RWPE2 (cell line): Measurements from ENCODE around the gene SELENOP.
"Not testable (repeated sequence)": the region's sequence is repeated elsewhere in the genome, so short reads cannot be mapped to it uniquely, and the experiment has no call there.

Source experiments
- ATAC-seq: fragments of 200-7000 bp; cut with Tn5 transposase; 3 replicates; pipeline ENCODE4 v1.9.1; 2021; ENCODE audit warnings: low read depth
- DNase-seq: peaks from one replicate; pipeline ENCODE4 v3.0.0-alpha.2; 2020; ENCODE audit warnings: low spot score
- H3K27ac ChIP-seq: fragments of 450-650 bp; 2 replicates; pipeline ENCODE4 v1.5.1; 2017; ENCODE audit warnings: mild to moderate bottlenecking; ENCODE audit not compliant: poor library complexity, severe bottlenecking
- H3K27me3 ChIP-seq: fragments of 250-450 bp; sonication (Bioruptor Pico); 2 replicates; pipeline ENCODE4 v1.5.1; 2021; ENCODE audit warnings: mild to moderate bottlenecking, moderate library complexity; ENCODE audit not compliant: insufficient read depth, poor library complexity, severe bottlenecking
- H3K36me3 ChIP-seq: fragments of 250-450 bp; sonication (Bioruptor Pico); 2 replicates; pipeline ENCODE4 v1.5.1; 2020; ENCODE audit warnings: low read depth, mild to moderate bottlenecking, moderate library complexity
- H3K4me1 ChIP-seq: fragments of 250-450 bp; sonication (Bioruptor Pico); 2 replicates; pipeline ENCODE4 v1.5.1; 2021; ENCODE audit warnings: mild to moderate bottlenecking, moderate library complexity; ENCODE audit not compliant: insufficient read depth, poor library complexity, severe bottlenecking
- H3K4me3 ChIP-seq: fragments of 250-450 bp; sonication (Bioruptor Pico); 2 replicates; pipeline ENCODE4 v1.5.1; 2021; ENCODE audit warnings: mild to moderate bottlenecking, moderate library complexity; ENCODE audit not compliant: severe bottlenecking
- H3K9me3 ChIP-seq: fragments of 250-450 bp; sonication (Bioruptor Pico); 2 replicates; pipeline ENCODE4 v1.5.1; 2021; ENCODE audit warnings: mild to moderate bottlenecking, moderate library complexity; ENCODE audit not compliant: severe bottlenecking
- TF ChIP-seq, protein P1 (sequence below): fragments of 450-650 bp; IDR thresholded peaks from one replicate; pipeline ENCODE4 v1.5.1; 2017; ENCODE audit warnings: mild to moderate bottlenecking, moderate library complexity; ENCODE audit not compliant: poor library complexity, severe bottlenecking

Gene SELENOP

GRCh38 chr5:42855386-42855785, 43.7 kb upstream of the SELENOP start:
- ATAC-seq, result no peak

GRCh38 chr5:42854795-42855194, 43.1 kb upstream of the SELENOP start:
- ATAC-seq, result no peak
- no peaks in the 10 kb centered on the region for H3K27me3 ChIP-seq
- H3K4me1 ChIP-seq, result no peaks in the 10 kb centered on the region
- TF ChIP-seq, protein P1, sequence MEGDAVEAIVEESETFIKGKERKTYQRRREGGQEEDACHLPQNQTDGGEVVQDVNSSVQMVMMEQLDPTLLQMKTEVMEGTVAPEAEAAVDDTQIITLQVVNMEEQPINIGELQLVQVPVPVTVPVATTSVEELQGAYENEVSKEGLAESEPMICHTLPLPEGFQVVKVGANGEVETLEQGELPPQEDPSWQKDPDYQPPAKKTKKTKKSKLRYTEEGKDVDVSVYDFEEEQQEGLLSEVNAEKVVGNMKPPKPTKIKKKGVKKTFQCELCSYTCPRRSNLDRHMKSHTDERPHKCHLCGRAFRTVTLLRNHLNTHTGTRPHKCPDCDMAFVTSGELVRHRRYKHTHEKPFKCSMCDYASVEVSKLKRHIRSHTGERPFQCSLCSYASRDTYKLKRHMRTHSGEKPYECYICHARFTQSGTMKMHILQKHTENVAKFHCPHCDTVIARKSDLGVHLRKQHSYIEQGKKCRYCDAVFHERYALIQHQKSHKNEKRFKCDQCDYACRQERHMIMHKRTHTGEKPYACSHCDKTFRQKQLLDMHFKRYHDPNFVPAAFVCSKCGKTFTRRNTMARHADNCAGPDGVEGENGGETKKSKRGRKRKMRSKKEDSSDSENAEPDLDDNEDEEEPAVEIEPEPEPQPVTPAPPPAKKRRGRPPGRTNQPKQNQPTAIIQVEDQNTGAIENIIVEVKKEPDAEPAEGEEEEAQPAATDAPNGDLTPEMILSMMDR, result no peak
- no peaks in the 10 kb centered on the region for H3K9me3 ChIP-seq
- no peaks in the 10 kb centered on the region for H3K36me3 ChIP-seq
- DNase-seq, result no peak
- H3K4me3 ChIP-seq, result no peak overlapping the region
- no peak overlapping the region for H3K27ac ChIP-seq

More at GRCh38 chr5:42855386-42855785, 43.7 kb upstream of the SELENOP start:
- H3K4me1 ChIP-seq, result no peaks in the 10 kb centered on the region
- no peak overlapping the region for H3K4me3 ChIP-seq
- no peak for DNase-seq
- TF ChIP-seq, protein P1, result no peak
- H3K36me3 ChIP-seq, result no peaks in the 10 kb centered on the region
- H3K27me3 ChIP-seq, result no peaks in the 10 kb centered on the region
- H3K9me3 ChIP-seq, result no peaks in the 10 kb centered on the region
- H3K27ac ChIP-seq, result no peak overlapping the region

DNA sequence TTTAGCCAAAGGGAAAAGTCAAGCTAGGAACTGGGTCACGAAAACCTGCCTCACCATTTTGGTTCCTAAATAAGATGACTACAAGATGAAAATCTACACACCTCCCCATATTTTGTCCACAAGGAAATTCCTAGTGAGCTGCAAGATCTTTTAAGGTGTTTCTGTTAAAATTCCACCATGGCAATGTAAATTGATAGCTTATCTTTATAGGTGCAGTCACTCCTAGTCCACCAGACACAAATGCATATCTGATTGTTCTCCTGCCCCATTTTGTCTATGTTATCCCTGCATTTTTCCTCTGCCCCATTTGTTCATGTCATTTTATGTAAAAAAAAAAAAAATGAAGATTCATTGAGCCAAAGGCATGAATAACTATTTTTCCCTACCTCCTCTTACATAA, 41.1 kb upstream of the SELENOP start:
- ATAC-seq (no peak), DNase-seq (no peak)
- Histone ChIP-seq H3K36me3 (no peaks in the 10 kb centered on the region), H3K27me3 (no peaks in the 10 kb centered on the region), H3K4me1 (no peaks in the 10 kb centered on the region), H3K4me3 (no peak overlapping the region), H3K27ac (no peak overlapping the region), H3K9me3 (no peaks in the 10 kb centered on the region)
- TF ChIP-seq, protein P1, result no peak

- Histone ChIP-seq H3K4me1 (no peaks in the 10 kb centered on the region), H3K27me3 (no peaks in the 10 kb centered on the region), H3K27ac (no peak overlapping the region), H3K9me3 (no peaks in the 10 kb centered on the region), H3K36me3 (no peaks in the 10 kb centered on the region), H3K4me3 (no peak overlapping the region)
- TF ChIP-seq, protein P1, result no peak
- ATAC-seq (no peak), DNase-seq (no peak)
These were observed 39.8 kb upstream of the SELENOP start for GRCh38 chr5:42851481-42851880.

- H3K9me3 ChIP-seq, result no peaks in the 10 kb centered on the region
- no peaks in the 10 kb centered on the region for H3K36me3 ChIP-seq
- TF ChIP-seq, protein P1, result no peak
- ATAC-seq (no peak), DNase-seq (no peak)
- H3K4me1 ChIP-seq, result no peaks in the 10 kb centered on the region
- no peak overlapping the region for H3K27ac ChIP-seq
- no peaks in the 10 kb centered on the region for H3K27me3 ChIP-seq
- H3K4me3 ChIP-seq, result no peak overlapping the region
These were observed 36.9 kb upstream of the SELENOP start for GRCh38 chr5:42848545-42848944.

DNA sequence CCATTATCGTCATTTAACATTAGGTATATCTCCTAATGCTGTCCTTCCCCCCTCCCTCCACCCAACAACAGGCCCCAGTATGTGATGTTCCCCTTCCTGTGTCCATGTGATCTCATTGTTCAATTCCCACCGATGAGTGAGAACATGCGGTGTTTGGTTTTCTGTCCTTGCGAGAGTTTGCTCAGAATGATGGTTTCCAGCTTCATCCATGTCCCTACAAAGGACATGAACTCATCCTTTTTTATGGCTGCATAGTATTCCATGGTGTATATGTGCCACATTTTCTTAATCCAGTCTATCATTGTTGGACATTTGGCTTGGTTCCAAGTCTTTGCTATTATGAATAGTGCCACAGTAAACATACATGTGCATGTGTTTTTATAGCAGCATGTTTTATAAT, 32.7 kb upstream of the SELENOP start:
- H3K4me1 ChIP-seq, H3K9me3 ChIP-seq, DNase-seq, H3K4me3 ChIP-seq, H3K27ac ChIP-seq, ATAC-seq, H3K36me3 ChIP-seq, H3K27me3 ChIP-seq: not testable (repeated sequence)
